DMS153 treated with DMSO at 0.1 percent for 48 hours (cell line): Measurements from ENCODE around the gene ESYT2.

Experiments
- DNase-seq: peaks from one replicate; lab custom pipeline; 2025; ENCODE audit not compliant: unreplicated experiment; lab: John Stamatoyannopoulos, UW

The ESYT2 gene

GRCh38 chr7:158774952-158775351 is 54.4 kb downstream of the ESYT2 start:
- no peak for DNase-seq

DNA sequence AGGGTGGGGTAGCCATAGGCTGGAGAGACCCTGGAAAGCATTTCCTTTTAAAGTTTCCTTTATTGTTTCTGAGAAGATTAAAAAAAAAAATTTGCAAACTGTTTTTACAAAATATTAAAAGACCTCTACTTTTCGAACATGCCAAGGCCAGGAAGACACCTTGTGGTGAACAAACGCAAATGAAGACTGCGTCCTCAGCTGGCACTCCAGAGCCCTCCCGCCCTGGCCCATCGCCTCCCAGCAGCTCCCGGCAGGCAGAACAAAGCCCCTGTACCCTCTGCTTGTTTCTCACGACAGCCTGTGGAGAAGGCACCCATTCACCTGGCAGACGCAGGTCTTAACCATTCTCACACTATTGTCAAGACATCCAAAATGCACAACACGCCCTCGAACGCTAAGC is 56.4 kb downstream of the ESYT2 start:
- no peak for DNase-seq

GRCh38 chr7:158771213-158771834 is 58.0 kb downstream of the ESYT2 start:
- DNase-seq, result no peak

DNA sequence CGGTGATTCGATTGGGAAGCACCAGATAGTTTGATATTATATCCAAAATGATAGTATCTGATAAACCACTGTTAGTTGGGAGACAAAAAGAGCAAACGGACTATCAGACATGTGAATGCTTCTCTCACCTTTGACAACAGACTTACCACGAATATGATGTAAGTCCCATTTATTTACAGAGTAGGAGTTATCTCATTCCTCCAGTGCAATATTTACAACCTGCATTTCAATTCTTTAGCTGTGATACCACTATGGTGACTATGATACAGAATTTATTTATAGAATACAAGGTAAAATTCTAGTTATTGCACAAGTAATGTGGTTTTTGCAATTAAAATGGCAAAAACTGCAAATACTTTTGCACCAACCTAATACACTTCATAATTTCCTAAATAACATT is 61.6 kb downstream of the ESYT2 start:
- DNase-seq, result no peak

- DNase-seq, result no peak
These were observed 62.6 kb downstream of the ESYT2 start for GRCh38 chr7:158766570-158767281.

DNA sequence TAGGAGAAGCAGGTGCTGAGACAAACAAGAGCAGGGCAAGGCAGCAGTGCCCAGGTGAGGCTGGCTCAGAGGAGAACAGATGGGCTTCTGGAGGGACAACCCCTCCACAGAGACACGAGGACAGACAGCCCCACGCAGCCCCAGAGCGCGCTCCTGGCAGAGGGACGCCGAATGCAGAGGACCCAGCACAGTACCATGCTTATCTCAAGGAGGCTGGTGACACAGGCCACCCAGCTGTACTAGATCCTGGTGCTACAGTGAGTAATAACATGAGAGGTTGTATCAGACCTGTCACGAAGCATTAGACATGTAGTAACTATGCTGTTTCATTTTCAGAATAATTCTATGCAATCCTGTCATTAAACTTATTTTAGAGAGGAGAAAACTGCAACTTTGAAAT is 64.3 kb downstream of the ESYT2 start:
- DNase-seq, result no peak

DNA sequence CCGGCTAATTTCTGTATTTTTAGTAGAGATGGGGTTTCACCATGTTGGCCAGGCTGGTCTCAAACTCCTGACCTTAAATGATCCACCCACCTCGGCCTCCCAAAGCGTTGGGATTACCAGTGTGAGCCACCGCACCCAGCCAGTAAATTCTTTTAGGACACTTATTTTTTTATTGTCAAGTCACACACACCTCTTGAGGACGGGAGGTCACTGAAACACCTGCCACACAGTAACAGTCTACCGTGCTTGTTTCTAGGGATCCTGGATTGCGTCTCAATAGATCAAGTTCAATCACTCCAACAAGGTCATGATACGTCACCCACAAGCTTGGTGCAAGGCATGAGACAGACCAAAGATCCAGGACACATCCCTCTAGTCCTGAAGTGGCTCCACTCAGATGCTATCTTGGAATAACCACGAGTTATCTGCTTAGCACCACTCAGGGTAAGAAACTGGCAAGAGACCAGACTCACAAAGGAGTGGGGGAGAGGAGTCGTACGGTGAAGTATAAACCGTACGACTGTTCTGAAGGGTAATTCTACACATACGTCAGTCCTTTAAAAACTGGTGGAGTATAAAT is 65.8 kb downstream of the ESYT2 start:
- no peak for DNase-seq

DNA sequence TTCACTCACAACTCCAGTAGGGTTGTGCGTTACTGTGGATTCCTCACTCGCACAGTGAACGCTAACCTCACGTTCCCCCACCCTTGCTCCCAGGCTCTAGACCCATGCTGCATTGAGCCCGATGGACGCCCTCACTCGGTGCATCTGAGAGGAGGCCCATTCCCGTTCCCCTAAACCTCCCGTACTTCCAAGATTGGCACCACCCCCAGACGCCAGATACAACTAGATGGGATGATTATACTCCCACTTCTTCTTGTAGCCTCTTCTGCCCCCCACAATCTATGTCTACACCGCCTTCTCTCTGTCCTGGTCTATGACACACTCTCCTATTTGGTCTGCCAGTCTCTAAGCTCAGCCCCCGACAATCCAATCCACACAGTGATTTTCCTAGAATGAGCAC is 67.4 kb downstream of the ESYT2 start:
- DNase-seq, result no peak

DNA sequence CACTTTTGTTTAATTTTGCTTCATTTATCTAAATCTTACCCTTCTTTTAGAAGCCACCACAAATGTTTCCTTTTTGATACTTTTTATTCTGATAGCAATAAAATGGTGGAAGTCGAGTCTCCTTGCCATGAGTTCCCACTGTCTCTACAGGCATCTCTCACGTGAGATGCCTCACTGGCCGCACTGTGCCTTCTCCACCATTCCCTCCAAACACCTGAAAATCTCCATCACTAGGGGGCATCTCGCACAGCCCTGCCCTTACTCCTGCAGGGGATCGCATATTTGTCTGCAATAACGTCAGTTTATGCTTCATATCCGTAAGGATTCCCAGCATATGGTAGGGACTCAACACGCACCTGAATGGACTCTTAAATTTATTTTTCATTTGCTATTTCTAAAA is 68.4 kb downstream of the ESYT2 start:
- no peak for DNase-seq

GRCh38 chr7:158760445-158760764 is 68.9 kb downstream of the ESYT2 start:
- no peak for DNase-seq

DNA sequence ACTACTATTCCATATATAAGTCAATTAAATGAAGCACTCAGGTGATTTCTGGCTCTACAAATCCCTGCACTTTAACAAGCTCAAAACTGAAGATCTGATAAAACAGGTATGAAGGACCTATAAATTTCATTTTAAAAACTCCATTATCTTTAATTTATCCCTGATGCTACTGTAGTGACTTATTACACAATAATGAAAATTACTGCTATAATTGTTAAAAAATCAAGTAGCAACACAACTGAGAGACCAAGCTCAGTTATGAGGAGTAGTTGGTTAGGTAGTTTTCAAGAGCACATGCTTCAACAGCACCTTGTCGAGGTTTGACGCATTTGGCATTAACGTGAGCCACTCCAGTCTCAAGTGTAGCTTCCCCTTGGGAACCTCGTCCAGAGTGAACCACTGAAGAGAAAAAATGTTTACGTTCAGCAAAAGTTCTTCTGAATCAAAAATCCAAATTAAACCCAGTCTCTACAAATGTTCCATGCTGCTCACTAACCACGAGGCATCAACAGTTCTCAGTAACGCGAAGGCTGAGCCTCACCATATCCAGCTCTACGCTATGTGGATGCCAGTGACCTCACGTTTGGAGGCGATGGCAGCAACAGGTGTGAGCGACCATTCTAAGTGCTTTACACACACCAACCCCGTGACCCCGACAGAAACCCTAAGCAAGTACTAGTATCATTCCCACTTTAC is 69.4 kb downstream of the ESYT2 start:
- no peak for DNase-seq

DNA sequence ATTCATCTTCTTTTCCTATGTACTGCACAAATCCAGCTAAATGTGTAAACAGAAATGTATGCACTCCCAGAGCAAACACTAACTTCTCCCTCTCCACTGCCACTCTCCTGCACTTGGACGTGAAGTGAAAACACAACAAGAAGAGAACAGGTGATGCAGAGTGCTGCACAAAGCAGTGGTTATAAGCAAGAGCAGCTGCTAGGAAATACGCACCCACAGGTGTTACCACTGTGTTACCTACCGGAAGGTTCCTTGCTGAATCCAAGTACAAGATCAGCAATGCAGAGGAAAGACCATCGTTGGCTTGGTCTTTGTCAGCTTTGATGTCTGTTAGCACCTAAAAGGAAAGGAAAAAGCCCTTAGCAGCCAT is 70.1 kb downstream of the ESYT2 start:
- DNase-seq, result no peak

GRCh38 chr7:158758586-158759244 is 70.6 kb downstream of the ESYT2 start:
- no peak for DNase-seq

DNA sequence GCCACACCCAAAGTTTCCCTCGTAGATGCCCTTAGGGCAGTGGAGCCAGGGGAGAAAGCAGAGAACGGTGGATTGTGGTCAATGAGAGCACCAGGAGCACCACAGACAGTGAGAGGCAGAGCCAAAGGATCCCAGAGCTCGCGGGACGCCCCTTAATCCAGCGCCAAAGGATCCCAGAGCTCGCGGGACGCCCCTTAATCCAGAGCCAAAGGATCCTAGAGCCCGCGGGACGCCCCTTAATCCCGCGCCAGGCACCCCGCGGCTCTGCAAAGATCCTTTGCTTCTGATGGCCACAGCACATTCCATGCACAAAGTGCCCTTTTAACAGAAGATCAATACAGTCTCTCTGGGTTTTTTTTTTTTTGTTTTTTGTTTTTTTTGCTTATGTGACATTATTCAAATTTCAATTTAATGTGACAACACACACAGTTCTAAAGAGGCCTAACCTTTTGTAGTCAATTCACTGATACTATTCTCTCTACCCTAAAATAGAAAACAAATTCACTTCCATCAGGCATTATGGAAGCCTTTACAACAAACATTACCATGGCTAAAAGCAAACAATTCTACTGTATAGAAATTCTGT is 71.8 kb downstream of the ESYT2 start:
- no peak for DNase-seq

- DNase-seq, result no peak
These were observed 74.4 kb downstream of the ESYT2 start for GRCh38 chr7:158754746-158755444.

DNA sequence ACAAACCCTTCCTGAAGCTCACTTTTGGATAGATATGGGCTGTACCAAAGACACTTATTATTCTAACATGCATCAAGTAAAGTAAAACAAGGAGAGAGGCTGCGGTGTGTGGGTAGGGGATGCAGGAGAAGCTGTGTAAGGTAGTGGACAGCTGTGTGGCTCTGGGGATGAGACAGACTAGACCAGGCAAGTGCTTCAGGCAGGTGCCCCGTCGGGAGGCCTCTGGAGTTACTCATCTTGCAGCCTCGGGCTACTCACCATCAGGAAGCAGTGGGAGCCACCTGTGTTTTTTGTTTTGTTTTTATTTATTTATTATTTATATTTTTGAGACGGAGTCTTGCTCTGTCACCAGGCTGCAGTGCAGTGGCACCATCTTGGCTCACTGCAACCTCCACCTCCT is 75.4 kb downstream of the ESYT2 start:
- DNase-seq, result no peak

GRCh38 chr7:158751751-158752150 is 77.6 kb downstream of the ESYT2 start:
- DNase-seq, result no peak

GRCh38 chr7:158751199-158751598 is 78.1 kb downstream of the ESYT2 start:
- DNase-seq, result no peak

DNA sequence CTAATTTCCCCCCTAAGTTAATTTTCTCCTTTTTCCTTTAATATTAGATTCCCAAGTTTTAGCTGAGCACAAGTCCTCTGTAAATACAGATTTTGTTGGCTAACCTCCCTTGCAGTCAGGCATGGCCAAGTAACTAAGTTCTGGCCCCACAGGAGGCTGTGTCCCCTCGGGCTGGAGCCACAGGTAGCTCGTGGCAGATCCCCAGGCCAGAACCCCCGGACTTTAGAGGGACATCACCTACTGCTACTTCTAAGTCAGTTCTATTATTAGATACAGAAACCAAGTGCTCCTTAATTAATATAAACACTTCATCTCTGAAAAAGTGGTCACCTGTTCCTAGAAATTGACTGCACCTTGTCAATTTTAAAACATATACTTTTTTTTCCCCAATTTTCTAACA is 78.6 kb downstream of the ESYT2 start:
- DNase-seq, result no peak

DNA sequence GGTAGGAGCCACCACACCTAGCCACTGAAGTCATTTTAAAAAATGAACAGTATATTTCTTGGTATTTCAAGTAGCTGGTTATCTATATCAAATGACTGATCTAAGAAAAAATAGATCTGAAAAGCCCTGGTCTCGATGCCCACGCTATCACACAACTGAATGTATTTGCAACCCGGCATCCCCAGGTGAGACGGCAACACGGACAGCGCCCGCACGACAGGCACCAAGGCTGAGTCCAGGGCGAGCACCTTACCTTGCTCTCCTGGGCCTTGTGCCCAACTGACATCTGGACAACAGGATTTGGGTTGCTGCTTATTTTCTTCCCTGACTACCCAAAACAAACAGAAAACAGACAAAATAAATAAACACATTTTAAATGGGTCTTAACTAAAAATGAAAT is 79.9 kb downstream of the ESYT2 start:
- DNase-seq, result no peak

DNA sequence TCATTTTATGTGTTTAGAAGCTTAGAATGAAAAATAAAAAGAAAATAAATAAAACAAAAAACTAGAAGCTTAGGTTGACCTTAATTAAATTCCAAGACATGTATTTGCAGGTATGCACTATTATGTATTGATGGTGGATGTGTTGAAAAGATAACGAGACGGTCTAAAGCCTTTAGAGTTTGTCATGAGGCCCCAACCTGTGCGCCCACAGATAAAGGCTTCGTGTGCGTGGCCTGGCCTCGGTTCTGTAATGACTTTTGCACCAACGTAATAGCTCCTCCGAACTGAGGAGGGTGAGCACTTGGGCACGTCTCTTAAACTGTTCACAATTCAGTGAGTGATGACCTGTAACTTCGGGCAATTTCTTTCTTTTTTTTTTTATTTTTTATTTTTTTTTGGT is 81.0 kb downstream of the ESYT2 start:
- DNase-seq, result no peak
